ENCODE results near the gene DNAJC17. TPM values are rescaled to one million over a fixed set of nuclear protein-coding genes. Genes with fewer than 3 reads are reported as not detected.
A peak's percentile ranks its signal among the peaks of the same experiment; 100 is the strongest.

Gene DNAJC17
- total RNA-seq, 1 experiment from 2014 or later: 36.1 TPM

DNA sequence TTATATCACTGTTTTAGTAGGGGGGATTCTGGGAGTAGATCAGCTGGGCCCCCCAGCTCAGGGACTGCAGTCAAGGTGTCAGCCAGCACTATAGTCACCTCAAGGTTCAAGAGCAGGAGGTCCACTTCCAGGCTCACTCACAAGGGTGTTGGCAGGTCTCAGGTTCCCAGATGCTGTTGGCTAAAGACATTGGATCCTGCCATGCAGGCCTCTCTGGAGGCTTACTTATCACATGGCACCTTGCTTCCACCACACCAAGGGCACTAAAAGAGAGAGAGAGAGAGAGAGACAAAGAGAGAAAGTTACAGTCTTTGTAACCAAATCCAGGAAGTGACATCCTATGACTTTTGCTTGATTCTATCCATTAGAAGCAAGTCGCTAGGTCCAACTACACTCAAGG is 28.7 kb upstream of the DNAJC17 start (continued):
- TF ChIP-seq, protein P1, sequence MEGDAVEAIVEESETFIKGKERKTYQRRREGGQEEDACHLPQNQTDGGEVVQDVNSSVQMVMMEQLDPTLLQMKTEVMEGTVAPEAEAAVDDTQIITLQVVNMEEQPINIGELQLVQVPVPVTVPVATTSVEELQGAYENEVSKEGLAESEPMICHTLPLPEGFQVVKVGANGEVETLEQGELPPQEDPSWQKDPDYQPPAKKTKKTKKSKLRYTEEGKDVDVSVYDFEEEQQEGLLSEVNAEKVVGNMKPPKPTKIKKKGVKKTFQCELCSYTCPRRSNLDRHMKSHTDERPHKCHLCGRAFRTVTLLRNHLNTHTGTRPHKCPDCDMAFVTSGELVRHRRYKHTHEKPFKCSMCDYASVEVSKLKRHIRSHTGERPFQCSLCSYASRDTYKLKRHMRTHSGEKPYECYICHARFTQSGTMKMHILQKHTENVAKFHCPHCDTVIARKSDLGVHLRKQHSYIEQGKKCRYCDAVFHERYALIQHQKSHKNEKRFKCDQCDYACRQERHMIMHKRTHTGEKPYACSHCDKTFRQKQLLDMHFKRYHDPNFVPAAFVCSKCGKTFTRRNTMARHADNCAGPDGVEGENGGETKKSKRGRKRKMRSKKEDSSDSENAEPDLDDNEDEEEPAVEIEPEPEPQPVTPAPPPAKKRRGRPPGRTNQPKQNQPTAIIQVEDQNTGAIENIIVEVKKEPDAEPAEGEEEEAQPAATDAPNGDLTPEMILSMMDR (IDR thresholded peaks at IDR 0.05 in 2 of 3, conservative IDR thresholded peaks at IDR 0.05 in 1 of 3; ENCODE audit: borderline replicate concordance in 1 of 3, insufficient read depth in 1 of 3, low read depth in 2 of 3, low read length in 2 of 3): no peak
- no peak for TF ChIP-seq ELF1 (IDR thresholded peaks at IDR 0.05; ENCODE audit: borderline replicate concordance, low read depth)

DNA sequence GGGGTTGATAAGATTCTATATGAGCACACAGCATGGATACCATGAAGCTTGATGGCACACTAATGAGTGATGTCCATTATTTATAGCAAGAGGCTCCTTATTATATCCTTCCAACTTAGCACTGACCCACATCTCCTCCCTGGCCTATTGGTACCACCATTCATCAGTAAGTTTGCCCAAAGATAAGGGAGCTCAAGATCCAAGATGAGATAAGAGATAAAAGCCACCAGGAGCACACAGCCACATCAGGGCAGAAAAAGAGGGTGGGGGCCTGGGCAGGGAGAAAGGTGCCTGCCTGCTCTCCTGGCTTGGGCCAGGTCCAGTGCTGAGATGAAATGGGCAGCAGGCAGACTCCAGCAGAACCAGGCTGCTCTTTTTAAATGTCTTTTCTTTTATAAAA is 25.6 kb upstream of the DNAJC17 start:
- CTCF ChIA-PET: interaction anchor here (0.7 to 1.3 kb wide), 3 partner anchors 26 to 61 kb away, joined by 3 to 4 read pairs (median 4); partner anchors contain the start of gene VPS18

More for the DNA sequence above, 25.6 kb upstream of the DNAJC17 start:
- H3K4me2 ChIP-seq (ENCODE audit: low read length): peak overlapping the region; percentile 47
- H3K79me2 ChIP-seq (ENCODE audit: insufficient read depth, low read length): no peaks in the 10 kb centered on the region
- no peaks in the 10 kb centered on the region for H3K27me3 ChIP-seq (ENCODE audit: insufficient read depth, low read length)
- H3K36me3 ChIP-seq (ENCODE audit: control insufficient read depth in 1 of 2, insufficient read depth in 2 of 2, low read length in 2 of 2): no peaks in the 10 kb centered on the region
- no peak overlapping the region for H3K4me3 ChIP-seq (replicated peaks in 1 of 2; ENCODE audit: low read depth in 1 of 2, low read length in 2 of 2)
- no peak overlapping the region for H3K9ac ChIP-seq (ENCODE audit: low read length)
- no peak for TF ChIP-seq SP1 (IDR thresholded peaks at IDR 0.05; ENCODE audit: low read depth)
- TF ChIP-seq YY1 (IDR thresholded peaks at IDR 0.05; ENCODE audit: extremely low read depth, insufficient replicate concordance, low read depth, low read length): no peak
- no peak for TF ChIP-seq ELF1 (IDR thresholded peaks at IDR 0.05; ENCODE audit: borderline replicate concordance, low read depth)
- TF ChIP-seq EZH2phosphoT487 (IDR thresholded peaks at IDR 0.05; ENCODE audit: borderline replicate concordance): no peak
- no peak for TF ChIP-seq TCF7L2 (IDR thresholded peaks at IDR 0.05; ENCODE audit: borderline replicate concordance, extremely low read depth, insufficient read depth, insufficient read length)
- TF ChIP-seq, protein P1 (IDR thresholded peaks at IDR 0.05 in 2 of 3, conservative IDR thresholded peaks at IDR 0.05 in 1 of 3; ENCODE audit: borderline replicate concordance in 1 of 3, insufficient read depth in 1 of 3, low read depth in 2 of 3, low read length in 2 of 3): no peak
- TF ChIP-seq, protein P2, sequence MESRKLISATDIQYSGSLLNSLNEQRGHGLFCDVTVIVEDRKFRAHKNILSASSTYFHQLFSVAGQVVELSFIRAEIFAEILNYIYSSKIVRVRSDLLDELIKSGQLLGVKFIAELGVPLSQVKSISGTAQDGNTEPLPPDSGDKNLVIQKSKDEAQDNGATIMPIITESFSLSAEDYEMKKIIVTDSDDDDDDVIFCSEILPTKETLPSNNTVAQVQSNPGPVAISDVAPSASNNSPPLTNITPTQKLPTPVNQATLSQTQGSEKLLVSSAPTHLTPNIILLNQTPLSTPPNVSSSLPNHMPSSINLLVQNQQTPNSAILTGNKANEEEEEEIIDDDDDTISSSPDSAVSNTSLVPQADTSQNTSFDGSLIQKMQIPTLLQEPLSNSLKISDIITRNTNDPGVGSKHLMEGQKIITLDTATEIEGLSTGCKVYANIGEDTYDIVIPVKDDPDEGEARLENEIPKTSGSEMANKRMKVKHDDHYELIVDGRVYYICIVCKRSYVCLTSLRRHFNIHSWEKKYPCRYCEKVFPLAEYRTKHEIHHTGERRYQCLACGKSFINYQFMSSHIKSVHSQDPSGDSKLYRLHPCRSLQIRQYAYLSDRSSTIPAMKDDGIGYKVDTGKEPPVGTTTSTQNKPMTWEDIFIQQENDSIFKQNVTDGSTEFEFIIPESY (IDR thresholded peaks at IDR 0.05; ENCODE audit: extremely low read depth, insufficient replicate concordance, low read length): no peak
- no peak for TF ChIP-seq RAD21 (IDR thresholded peaks at IDR 0.05; ENCODE audit: low read depth)
- TF ChIP-seq EGR1 (IDR thresholded peaks at IDR 0.05; ENCODE audit: low read depth): no peak
- no peak for TF ChIP-seq JUND (IDR thresholded peaks at IDR 0.05)
- TF ChIP-seq, protein P3, sequence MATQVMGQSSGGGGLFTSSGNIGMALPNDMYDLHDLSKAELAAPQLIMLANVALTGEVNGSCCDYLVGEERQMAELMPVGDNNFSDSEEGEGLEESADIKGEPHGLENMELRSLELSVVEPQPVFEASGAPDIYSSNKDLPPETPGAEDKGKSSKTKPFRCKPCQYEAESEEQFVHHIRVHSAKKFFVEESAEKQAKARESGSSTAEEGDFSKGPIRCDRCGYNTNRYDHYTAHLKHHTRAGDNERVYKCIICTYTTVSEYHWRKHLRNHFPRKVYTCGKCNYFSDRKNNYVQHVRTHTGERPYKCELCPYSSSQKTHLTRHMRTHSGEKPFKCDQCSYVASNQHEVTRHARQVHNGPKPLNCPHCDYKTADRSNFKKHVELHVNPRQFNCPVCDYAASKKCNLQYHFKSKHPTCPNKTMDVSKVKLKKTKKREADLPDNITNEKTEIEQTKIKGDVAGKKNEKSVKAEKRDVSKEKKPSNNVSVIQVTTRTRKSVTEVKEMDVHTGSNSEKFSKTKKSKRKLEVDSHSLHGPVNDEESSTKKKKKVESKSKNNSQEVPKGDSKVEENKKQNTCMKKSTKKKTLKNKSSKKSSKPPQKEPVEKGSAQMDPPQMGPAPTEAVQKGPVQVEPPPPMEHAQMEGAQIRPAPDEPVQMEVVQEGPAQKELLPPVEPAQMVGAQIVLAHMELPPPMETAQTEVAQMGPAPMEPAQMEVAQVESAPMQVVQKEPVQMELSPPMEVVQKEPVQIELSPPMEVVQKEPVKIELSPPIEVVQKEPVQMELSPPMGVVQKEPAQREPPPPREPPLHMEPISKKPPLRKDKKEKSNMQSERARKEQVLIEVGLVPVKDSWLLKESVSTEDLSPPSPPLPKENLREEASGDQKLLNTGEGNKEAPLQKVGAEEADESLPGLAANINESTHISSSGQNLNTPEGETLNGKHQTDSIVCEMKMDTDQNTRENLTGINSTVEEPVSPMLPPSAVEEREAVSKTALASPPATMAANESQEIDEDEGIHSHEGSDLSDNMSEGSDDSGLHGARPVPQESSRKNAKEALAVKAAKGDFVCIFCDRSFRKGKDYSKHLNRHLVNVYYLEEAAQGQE (IDR thresholded peaks at IDR 0.05; ENCODE audit: low read depth): no peak
- TF ChIP-seq SRF (IDR thresholded peaks at IDR 0.05; ENCODE audit: low read depth): no peak
- no peak for TF ChIP-seq CEBPB (IDR thresholded peaks at IDR 0.05; ENCODE audit: low read depth)
- peak; percentile 32; the same call in 1 of the 2 replicates for ATAC-seq
- H3K4me1 ChIP-seq (ENCODE audit: control insufficient read depth in 1 of 2, insufficient read depth in 2 of 2, low read length in 2 of 2): peaks cover 33 to 42% of the 10 kb centered on the region in 2 experiments
- no peaks in the 10 kb centered on the region for H4K20me1 ChIP-seq (ENCODE audit: insufficient read depth)
- no TSS peak for BruUV-seq (replicated peaks)
- H3K9me3 ChIP-seq (ENCODE audit: control insufficient read depth in 1 of 2, insufficient read depth in 1 of 2, low read depth in 1 of 2, low read length in 2 of 2): no peaks in the 10 kb centered on the region
- no peaks in the 10 kb centered on the region for H3K9me2 ChIP-seq (ENCODE audit: insufficient read depth)
- no peak overlapping the region for H3K27ac ChIP-seq (ENCODE audit: low read depth, low read length)
- H2AFZ ChIP-seq (ENCODE audit: low read depth, low read length, poor library complexity, severe bottlenecking): no peak overlapping the region
- POLR2A ChIA-PET: no interaction called here
- intact Hi-C loops (cut with micrococcal nuclease): no loop called here
- no peak for DNase-seq (ENCODE audit: low read depth, low spot score)
- RAD21 ChIA-PET (ENCODE audit: low non-redundant PET in 1 of 2, low total read pairs in 2 of 2, uncharacterized antibody in 2 of 2, unreplicated experiment in 2 of 2): interaction anchor here (0.6 kb wide), 2 partner anchors 11 to 351 kb away, joined by 3 to 5 read pairs; partner anchors contain the start of gene SPINT1 (in 1 of the 2)

Measured in HCT116 (cell line).